Motor neuron (in vitro differentiated cells): Measurements from ENCODE around the gene TACR1. TPM values are rescaled to one million over a fixed set of nuclear protein-coding genes. Genes with fewer than 3 reads are reported as not detected.
"Not testable (repeated sequence)": the region's sequence is repeated elsewhere in the genome, so short reads cannot be mapped to it uniquely, and the experiment has no call there.

Source experiments
- ATAC-seq, 8 experiments: fragments of 200-7000 bp; cut with Tn5 transposase; replicated peaks in 6 of 8; 2 replicates each; pipeline ENCODE4 v1.8.0; 2021; ENCODE audit warnings: mild to moderate bottlenecking in 8 of 8, moderate library complexity in 8 of 8
- H3K27ac ChIP-seq, 2 donors: fragments of 250-450 bp; sonication (Bioruptor Pico); 2 replicates each; pipeline ENCODE4 v1.9.0; 2021; ENCODE audit warnings: antibody characterized with exemption in 2 of 2, mild to moderate bottlenecking in 2 of 2, moderate library complexity in 1 of 2
- H3K4me1 ChIP-seq, 2 donors: fragments of 250-450 bp; sonication (Bioruptor Pico); replicated peaks in 1 of 2; 2 replicates each; pipeline ENCODE4 v1.6.1; 2021; ENCODE audit warnings: antibody characterized with exemption in 2 of 2, mild to moderate bottlenecking in 2 of 2, moderate library complexity in 1 of 2
- H3K4me3 ChIP-seq, 5 donors: fragments of 250-450 bp; sonication (Bioruptor Pico); 2 replicates each; pipeline ENCODE4 v1.9.0; 2021; ENCODE audit warnings: antibody characterized with exemption in 5 of 5, mild to moderate bottlenecking in 5 of 5, moderate library complexity in 4 of 5
- WGBS, 10 experiments: fragments of 450-650 bp; shearing (Covaris generic); methylation state at CpG; one replicate each; pipeline ENCODE4 v1.0.0; 2022; 5-methylcytosine and 5-hydroxymethylcytosine counted together
- in situ Hi-C, 9 experiments: fragments of 400-800 bp; cut with MboI; loops; one replicate each; pipeline ENCODE4 v1.15.0; 2021; ENCODE audit warnings: low sequenced_read_pairs in 9 of 9, low pct_unique_long_range_greater_than_20kb in 2 of 9; ENCODE audit not compliant: unreplicated experiment in 9 of 9
- total RNA-seq, 8 experiments: library from RNA; unstranded; fragments of 300-600 nt; gene quantifications; 2 replicates each; pipeline versions ENCODE4 v1.2.3 to v1.2.4, GENCODE V29; 2022

The TACR1 gene
- total RNA-seq, 8 experiments from 2014 or later: 0.25 to 6.9 (median 1.7) TPM

DNA sequence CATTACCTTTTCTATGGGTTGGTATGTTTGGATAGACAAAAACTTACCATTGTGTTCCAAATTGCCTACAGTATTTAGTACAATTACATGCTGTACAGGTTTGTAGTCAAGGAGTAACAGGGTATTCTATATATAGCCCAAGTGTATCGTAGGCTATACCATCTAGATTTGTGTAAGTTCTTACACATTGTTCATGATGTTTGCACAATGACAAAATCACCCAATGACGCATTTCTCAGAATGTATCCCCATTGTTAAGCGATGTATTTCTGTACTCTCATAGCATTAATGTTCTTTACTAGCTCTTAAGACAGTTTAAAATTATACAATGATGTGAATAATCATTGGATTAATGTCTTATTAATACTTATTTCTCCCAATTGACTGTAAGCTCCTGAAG is 16.7 kb downstream of the TACR1 start:
- no peak for ATAC-seq
- Histone ChIP-seq H3K4me1 (no peaks in the 10 kb centered on the region), H3K4me3 (no peak overlapping the region), H3K27ac (no peak overlapping the region)
- 57 to 100% (median 92%) methylated on average over 1 to 3 of the region's 3 CpGs for WGBS, 10 experiments
- in situ Hi-C loops: loop anchor here in 2 of 9 experiments (25.0 kb wide), 2 partner anchors 230 to 430 kb away; no protein-coding TSS in a partner anchor

DNA sequence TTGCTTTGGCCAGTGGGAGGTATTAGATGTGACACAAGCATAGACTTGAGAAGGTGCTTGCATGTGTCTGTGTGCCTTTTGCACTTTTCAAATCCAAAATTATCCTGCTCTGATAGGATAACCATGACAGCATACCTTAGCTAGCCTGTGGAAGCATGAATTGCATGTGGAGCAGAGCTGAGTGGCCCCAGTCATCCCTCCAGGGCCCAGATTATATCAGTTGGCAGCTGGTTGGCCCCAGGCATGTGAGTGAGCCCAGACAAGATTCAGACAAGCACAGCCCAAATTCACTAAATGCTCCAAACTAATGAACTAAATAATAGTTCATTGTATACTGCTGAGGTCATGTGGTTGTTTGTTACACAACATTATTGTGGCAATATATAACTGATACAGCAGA is 18.8 kb downstream of the TACR1 start:
- H3K27ac ChIP-seq: no peak overlapping the region
- in situ Hi-C loops: loop anchor here in 2 of 9 experiments (25.0 kb wide), 2 partner anchors 232 to 432 kb away; no protein-coding TSS in a partner anchor
- H3K4me3 ChIP-seq: no peak overlapping the region
- no peaks in the 10 kb centered on the region for H3K4me1 ChIP-seq
- ATAC-seq: no peak

DNA sequence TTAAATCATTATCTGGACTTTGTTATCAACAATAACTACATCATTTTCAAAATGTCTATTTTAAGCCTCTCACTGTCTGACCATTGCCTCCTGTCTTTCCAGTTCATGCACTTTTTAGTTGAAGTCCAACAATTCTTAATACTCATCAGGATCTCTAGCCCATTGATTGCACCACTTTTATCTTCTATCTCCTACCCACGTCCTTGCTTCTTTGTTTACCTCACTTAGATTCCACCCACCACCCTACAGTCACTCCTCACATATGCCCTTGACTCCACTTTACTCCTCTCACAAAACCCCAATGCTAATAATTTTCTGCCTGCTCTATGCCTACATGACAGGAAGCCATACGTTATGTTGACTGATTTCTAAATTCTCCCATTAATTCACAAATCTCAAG is 21.9 kb downstream of the TACR1 start:
- in situ Hi-C loops: loop anchor here in 2 of 9 experiments (25.0 kb wide), 2 partner anchors 235 to 435 kb away; no protein-coding TSS in a partner anchor
- Histone ChIP-seq H3K4me3 (no peak overlapping the region), H3K27ac (no peak overlapping the region), H3K4me1 (peaks cover 0 to 5% of the 10 kb centered on the region in 2 donors)
- no peak for ATAC-seq
- WGBS, 10 experiments: 42 to 100% (median 89%) methylated on average over 1 to 2 of the region's 2 CpGs

DNA sequence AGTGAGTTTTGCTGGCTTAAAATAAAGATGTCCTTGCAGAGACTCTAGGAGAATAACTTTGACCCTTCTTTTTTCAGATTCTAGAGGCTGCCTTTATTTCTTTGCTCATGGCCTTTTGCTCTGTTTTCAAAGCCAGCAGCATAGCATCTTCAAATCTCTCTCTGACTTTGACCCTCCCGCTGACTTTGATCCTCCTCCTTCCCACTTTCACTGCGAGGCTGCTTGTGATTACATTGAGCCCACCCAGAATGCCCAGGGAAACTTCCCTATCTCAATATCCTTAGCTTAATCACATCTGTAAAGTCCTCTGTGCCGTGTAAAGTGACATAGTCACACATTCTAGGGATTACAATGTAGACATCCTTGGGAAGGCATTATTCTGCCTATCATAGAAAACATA is 23.9 kb downstream of the TACR1 start:
- no peak overlapping the region for H3K4me3 ChIP-seq
- ATAC-seq: no peak
- no peak overlapping the region for H3K27ac ChIP-seq
- in situ Hi-C loops: loop anchor here in 2 of 9 experiments (25.0 kb wide), 2 partner anchors 237 to 437 kb away; no protein-coding TSS in a partner anchor
- peaks cover 0 to 5% of the 10 kb centered on the region in 2 donors for H3K4me1 ChIP-seq
- 0 to 60% (median 40%) methylated on average over 1 to 3 of the region's 3 CpGs; no CpG with 5 or more reads in 1 of the 10 experiments for WGBS, 10 experiments

DNA sequence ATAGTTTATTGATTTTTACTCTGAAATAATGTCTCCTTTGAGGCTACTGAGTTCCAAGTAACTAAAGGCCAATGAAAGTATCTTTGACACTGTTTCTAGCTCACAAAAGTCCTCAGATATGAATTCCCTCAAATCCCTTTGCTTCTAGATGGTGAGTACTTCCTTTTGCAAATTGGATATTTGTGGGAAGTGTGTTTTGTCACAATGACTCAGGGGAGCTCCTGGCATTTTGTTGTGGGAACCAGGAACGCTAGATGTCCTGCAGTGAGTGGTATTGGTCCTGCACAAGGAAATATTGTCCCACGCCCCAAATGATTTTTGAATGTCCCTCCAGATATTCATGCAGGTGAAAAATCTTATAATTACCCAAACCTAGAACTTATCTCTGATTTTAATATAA is 24.3 kb downstream of the TACR1 start:
- peaks cover 0 to 5% of the 10 kb centered on the region in 2 donors for H3K4me1 ChIP-seq
- in situ Hi-C loops: loop anchor here in 2 of 9 experiments (25.0 kb wide), 2 partner anchors 237 to 437 kb away; no protein-coding TSS in a partner anchor
- no peak overlapping the region for H3K27ac ChIP-seq
- no peak overlapping the region for H3K4me3 ChIP-seq
- ATAC-seq: no peak
- whole genome bisulfite sequencing, 10 experiments: 62 to 100% (median 95%) methylated on average over 2 of the region's 2 CpGs; no CpG with 5 or more reads in 5 of the 10 experiments

DNA sequence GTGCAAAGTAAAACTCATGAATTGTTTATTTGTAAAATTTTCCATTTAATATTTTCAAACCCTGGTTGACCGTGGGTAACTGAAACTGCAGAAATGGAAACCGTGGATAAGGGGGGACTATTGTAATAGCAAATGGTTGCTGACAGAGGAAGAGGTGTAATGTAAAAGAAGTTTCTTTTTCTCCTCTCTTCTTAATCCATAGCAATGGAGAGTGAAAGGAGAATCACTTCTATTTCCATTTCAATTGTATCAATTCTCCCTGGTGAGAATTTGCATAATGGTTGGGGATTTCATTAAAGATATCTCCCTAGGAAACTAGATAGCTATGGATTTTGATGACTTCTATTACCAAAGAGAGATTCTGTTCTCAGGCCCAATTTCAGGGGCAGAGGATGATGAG is 24.8 kb downstream of the TACR1 start:
- in situ Hi-C loops: no loop called here
- Histone ChIP-seq H3K4me3 (no peak overlapping the region), H3K4me1 (peaks cover 0 to 5% of the 10 kb centered on the region in 2 donors), H3K27ac (no peak overlapping the region)
- WGBS, 10 experiments: 21 to 74% (median 49%) methylated on average over 1 to 2 of the region's 2 CpGs; no CpG with 5 or more reads in 2 of the 10 experiments
- no peak for ATAC-seq

DNA sequence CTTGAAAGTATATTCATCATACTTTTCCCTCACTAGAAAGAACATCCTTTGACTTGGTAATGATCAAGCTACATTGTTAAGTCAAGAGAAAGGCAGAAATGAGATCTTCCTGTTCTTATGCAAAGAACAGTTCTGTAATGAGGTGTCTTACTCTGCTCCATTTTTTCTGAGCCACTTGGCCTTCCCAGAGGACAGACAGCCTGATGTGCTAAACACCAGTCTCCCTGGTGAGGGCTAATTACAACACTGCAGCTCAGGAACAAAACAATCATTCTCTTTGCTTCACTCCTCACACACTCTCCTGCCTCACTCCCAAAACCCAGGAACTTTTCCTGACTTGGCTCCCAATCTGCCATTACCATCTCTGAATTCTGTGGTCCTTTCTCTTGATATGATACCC is 25.6 kb downstream of the TACR1 start:
- peak in 3 of 8 experiments; percentile 53 to 58 (median 54) for ATAC-seq
- Histone ChIP-seq H3K27ac (no peak overlapping the region), H3K4me3 (no peak overlapping the region), H3K4me1 (peaks cover 0 to 5% of the 10 kb centered on the region in 2 donors)
- in situ Hi-C loops: no loop called here

DNA sequence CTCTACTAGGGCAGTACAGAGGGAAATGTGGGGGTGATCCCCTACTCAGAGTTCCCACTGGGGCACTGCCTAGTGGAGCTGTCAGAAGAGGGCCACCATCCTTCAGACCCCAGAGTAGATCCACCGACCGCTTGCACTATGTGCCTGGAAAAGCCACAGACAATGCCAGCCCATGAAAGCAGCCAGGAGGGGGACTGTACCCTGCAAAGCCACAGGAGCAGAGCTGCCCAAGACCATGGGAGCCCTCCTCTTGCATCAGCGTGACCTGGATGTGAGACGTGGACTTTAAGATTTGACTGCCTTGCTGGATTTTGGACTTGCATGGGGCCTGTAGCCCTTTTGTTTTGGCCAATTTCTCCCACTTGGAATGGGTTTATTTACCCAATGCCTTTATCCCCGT is 27.9 kb downstream of the TACR1 start:
- H3K27ac ChIP-seq, H3K4me3 ChIP-seq, in situ Hi-C loops, H3K4me1 ChIP-seq: not testable (repeated sequence)
- ATAC-seq: peak in 1 of 8 experiments; percentile 13
- WGBS, 10 experiments: 80 to 100% (median 100%) methylated on average over 1 to 3 of the region's 5 CpGs; no CpG with 5 or more reads in 4 of the 10 experiments

DNA sequence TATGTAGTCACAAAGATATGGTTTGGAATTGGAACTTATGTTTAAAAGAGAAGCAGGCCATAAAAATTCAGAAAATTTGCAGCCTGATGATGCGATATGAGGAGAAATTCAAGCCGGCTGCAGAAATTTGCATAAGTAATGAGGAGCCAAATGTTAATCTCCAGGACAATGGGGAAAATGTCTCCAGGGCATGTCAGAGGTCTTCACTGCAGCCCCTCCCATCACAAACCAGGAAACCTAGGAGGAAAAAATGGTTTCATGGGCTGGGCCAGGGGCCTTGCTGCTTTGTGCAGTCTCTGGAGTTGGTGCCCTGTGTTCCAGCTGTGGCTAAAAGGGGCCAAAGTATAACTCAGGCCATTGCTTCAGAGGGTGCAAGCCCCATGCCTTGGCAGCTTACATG is 28.4 kb downstream of the TACR1 start:
- in situ Hi-C loops: no loop called here
- 0 to 100% (median 50%) methylated on average over 1 to 2 of the region's 2 CpGs; no CpG with 5 or more reads in 2 of the 10 experiments for WGBS, 10 experiments
- peak in 3 of 8 experiments; percentile 23 to 78 (median 60) for ATAC-seq
- Histone ChIP-seq H3K4me1 (peaks cover 0 to 5% of the 10 kb centered on the region in 2 donors), H3K4me3 (no peak overlapping the region), H3K27ac (no peak overlapping the region)

DNA sequence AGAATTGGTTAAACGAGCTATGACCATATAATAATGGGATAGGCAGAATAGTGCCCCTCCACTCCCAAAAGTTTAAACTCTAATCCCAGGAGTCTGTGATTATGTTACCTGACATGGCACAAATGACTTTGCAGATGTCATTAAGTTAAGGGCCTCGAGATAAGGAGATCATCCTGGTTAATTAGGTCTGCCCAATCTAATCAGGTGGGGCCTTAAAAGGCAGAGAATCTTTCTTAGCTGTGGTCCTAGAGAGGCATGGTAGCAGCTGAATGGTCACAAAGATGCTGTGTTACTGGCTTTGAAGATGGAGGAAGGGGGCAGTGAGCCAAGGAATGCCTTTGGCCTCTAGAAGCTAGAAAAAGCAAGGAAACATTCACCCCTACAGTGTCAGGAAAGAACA is 31.1 kb downstream of the TACR1 start:
- H3K27ac ChIP-seq: no peak overlapping the region
- in situ Hi-C loops: no loop called here
- H3K4me1 ChIP-seq: no peaks in the 10 kb centered on the region
- no peak for ATAC-seq
- no peak overlapping the region for H3K4me3 ChIP-seq
- WGBS, 10 experiments: 40 to 83% (median 58%) methylated on average over 1 to 2 of the region's 2 CpGs; no CpG with 5 or more reads in 4 of the 10 experiments

DNA sequence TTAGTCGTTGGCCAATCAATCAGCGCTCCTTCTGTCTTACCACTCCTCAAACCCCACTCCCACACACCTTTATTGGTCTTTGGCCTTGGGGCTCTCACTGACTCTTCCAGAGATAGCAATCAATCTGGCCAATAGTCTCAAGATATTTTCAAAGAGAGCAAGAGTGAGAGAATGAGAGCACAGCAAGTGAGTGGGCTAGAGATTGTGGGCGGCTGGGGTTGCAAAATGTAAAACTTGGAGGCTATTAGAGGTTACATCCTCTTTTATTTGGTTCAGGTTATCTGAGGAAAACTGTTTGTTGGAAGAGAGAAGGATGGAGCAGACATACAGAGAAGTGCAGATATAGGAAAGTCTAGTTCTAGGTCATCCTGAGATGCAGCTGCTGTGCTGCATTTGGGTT is 32.8 kb downstream of the TACR1 start:
- no peaks in the 10 kb centered on the region for H3K4me1 ChIP-seq
- no peak overlapping the region for H3K4me3 ChIP-seq
- in situ Hi-C loops: no loop called here
- H3K27ac ChIP-seq: no peak overlapping the region
- WGBS, 10 experiments: 72 to 100% (median 95%) methylated on average over 1 to 3 of the region's 3 CpGs; no CpG with 5 or more reads in 2 of the 10 experiments
- no peak for ATAC-seq

DNA sequence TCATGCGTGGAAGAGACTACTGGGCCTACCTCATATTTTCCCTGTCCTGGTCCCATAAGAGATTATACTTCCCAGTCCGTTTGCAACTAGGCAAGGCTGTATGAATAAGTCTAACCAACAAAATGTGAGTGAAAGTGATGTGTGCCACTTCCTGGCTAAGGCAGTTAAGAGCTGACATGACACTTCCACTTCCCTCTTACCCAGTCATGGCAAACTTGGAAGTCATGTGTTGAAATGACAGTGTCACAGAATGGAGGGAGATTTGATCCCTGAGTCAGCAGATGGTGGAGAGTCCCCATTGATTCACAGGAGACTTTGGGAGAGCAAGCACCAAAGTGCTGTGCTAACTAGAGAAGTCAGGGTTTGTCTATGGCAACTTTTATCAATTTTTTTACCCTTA is 36.4 kb downstream of the TACR1 start:
- H3K27ac ChIP-seq: no peak overlapping the region
- H3K4me3 ChIP-seq: no peak overlapping the region
- no peaks in the 10 kb centered on the region for H3K4me1 ChIP-seq
- ATAC-seq: peak in 1 of 8 experiments; percentile 26
- WGBS, 10 experiments: 56 to 100% (median 83%) methylated on average over 1 to 2 of the region's 2 CpGs
- in situ Hi-C loops: no loop called here

DNA sequence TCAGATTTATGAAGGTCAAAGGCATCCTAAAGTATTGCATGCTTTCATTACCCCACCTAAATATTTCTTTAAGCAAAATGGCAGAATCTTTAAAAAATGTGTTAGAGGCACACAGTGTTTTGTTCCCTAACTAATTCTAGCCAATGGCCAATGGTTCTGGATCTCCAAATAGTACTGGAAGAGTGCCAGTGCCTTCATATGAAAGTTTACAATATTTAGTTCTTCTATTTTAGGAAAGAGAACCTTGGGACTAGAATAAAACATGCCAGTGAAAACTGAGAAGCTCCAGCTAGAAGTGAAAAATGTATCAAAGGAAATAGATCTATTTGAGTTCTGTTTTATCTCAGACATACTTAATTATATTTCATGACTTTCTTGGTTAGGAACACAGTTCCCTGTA is 37.1 kb downstream of the TACR1 start:
- Histone ChIP-seq H3K27ac (no peak overlapping the region), H3K4me1 (no peaks in the 10 kb centered on the region), H3K4me3 (no peak overlapping the region)
- ATAC-seq: no peak
- in situ Hi-C loops: no loop called here

DNA sequence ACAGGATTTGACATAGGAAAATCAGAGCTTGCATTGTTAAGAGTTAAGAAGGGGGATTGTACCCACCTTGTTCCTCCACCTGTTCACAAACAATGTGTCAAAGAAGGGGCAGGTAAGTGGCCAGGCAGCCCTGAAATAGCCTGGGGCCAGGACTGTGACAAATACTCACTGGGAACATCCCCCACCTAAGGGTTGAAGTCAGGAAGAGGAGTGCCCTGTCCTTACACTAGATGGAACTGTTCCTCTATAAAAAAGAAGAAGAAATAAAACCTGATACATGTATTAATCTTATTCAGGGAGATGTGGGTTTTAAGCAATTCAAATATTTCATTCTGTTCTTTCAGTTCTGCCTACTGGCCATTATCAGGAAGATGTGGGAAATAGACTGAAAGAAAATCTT is 41.9 kb downstream of the TACR1 start:
- ATAC-seq: peak in 3 of 8 experiments; percentile 56 to 71 (median 67)
- no peak overlapping the region for H3K4me3 ChIP-seq
- peaks cover 0 to 7% of the 10 kb centered on the region in 2 donors for H3K4me1 ChIP-seq
- in situ Hi-C loops: no loop called here
- H3K27ac ChIP-seq: no peak overlapping the region
